Measurements from ENCODE around the gene ZDHHC17. TPM values are rescaled to one million over a fixed set of nuclear protein-coding genes. Genes with fewer than 3 reads are reported as not detected.

ZDHHC17 gene
- total and polyA plus RNA-seq, 2 donors from 2014 or later: 7.7 to 39.5 TPM

- Histone ChIP-seq H3K9me3 (ENCODE audit: control insufficient read depth in 2 of 3, insufficient read depth in 1 of 3, low read length in 3 of 3) (no peaks in the 10 kb centered on the region), H3K4me1 (ENCODE audit: control insufficient read depth in 2 of 3, insufficient read depth in 2 of 3, low read depth in 1 of 3, low read length in 3 of 3) (peaks cover 0 to 3% (median 0%) of the 10 kb centered on the region in 3 donors), H3K36me3 (ENCODE audit: control insufficient read depth in 2 of 3, insufficient read depth in 3 of 3, low read length in 3 of 3) (no peaks in the 10 kb centered on the region), H3K27me3 (ENCODE audit: control insufficient read depth, insufficient read depth, low read length) (no peaks in the 10 kb centered on the region), H3K27ac (ENCODE audit: low read depth in 2 of 2, low read length in 2 of 2) (no peak overlapping the region), H3K9ac (ENCODE audit: low read length in 3 of 3) (no peak overlapping the region), H3K4me3 (ENCODE audit: low read length in 3 of 3) (no peak overlapping the region)
- intact Hi-C loops (cut with DNase I): loop anchor here (5.0 kb wide), 1 partner anchor 169 kb away; no protein-coding TSS in a partner anchor
- peak in 2 of 5 donors; percentile 24 to 38 for DNase-seq
- peak; percentile 98 for FAIRE-seq
- peak; percentile 47 for TF ChIP-seq CTCF (IDR thresholded peaks at IDR 0.05; ENCODE audit: borderline replicate concordance, extremely low read depth, insufficient read depth)
Observed at GRCh38 chr12:76790564-76791552, 26.9 kb downstream of the ZDHHC17 start.

- Histone ChIP-seq H3K9ac (ENCODE audit: low read length in 3 of 3) (no peak overlapping the region), H3K9me3 (ENCODE audit: control insufficient read depth in 2 of 3, insufficient read depth in 1 of 3, low read length in 3 of 3) (no peaks in the 10 kb centered on the region), H3K36me3 (ENCODE audit: control insufficient read depth in 2 of 3, insufficient read depth in 3 of 3, low read length in 3 of 3) (no peaks in the 10 kb centered on the region), H3K27ac (ENCODE audit: low read depth in 2 of 2, low read length in 2 of 2) (no peak overlapping the region), H3K4me3 (ENCODE audit: low read length in 3 of 3) (no peak overlapping the region), H3K27me3 (ENCODE audit: control insufficient read depth, insufficient read depth, low read length) (no peaks in the 10 kb centered on the region), H3K4me1 (ENCODE audit: control insufficient read depth in 2 of 3, insufficient read depth in 2 of 3, low read depth in 1 of 3, low read length in 3 of 3) (peaks cover 0 to 3% (median 0%) of the 10 kb centered on the region in 3 donors)
- DNase-seq: no peak
- FAIRE-seq: no peak
- intact Hi-C loops (cut with DNase I): loop anchor here (5.0 kb wide), 1 partner anchor 171 kb away; no protein-coding TSS in a partner anchor
- TF ChIP-seq CTCF (IDR thresholded peaks at IDR 0.05; ENCODE audit: borderline replicate concordance, extremely low read depth, insufficient read depth): no peak
Observed at GRCh38 chr12:76792828-76793227, 28.9 kb downstream of the ZDHHC17 start.

GRCh38 chr12:76798864-76799263 is 34.9 kb downstream of the ZDHHC17 start:
- Histone ChIP-seq H3K4me3 (ENCODE audit: low read length in 3 of 3) (no peak overlapping the region), H3K9ac (ENCODE audit: low read length in 3 of 3) (no peak overlapping the region), H3K9me3 (ENCODE audit: control insufficient read depth in 2 of 3, insufficient read depth in 1 of 3, low read length in 3 of 3) (peaks cover 0 to 2% (median 0%) of the 10 kb centered on the region in 3 donors), H3K36me3 (ENCODE audit: control insufficient read depth in 2 of 3, insufficient read depth in 3 of 3, low read length in 3 of 3) (peaks cover 0 to 4% (median 2%) of the 10 kb centered on the region in 3 donors), H3K27ac (ENCODE audit: low read depth in 2 of 2, low read length in 2 of 2) (no peak overlapping the region), H3K27me3 (ENCODE audit: control insufficient read depth, insufficient read depth, low read length) (no peaks in the 10 kb centered on the region), H3K4me1 (ENCODE audit: control insufficient read depth in 2 of 3, insufficient read depth in 2 of 3, low read depth in 1 of 3, low read length in 3 of 3) (no peaks in the 10 kb centered on the region)
- DNase-seq (no peak), FAIRE-seq (no peak)
- intact Hi-C loops (cut with DNase I): no loop called here
- TF ChIP-seq CTCF (IDR thresholded peaks at IDR 0.05; ENCODE audit: borderline replicate concordance, extremely low read depth, insufficient read depth): no peak
